A673 (cell line): Measurements from ENCODE around the gene XYLT2. TPM values are rescaled to one million over a fixed set of nuclear protein-coding genes. Genes with fewer than 3 reads are reported as not detected.

Experiments
- BruUV-seq: library from RNA; stranded (reverse); fragments of 400-500 nt; replicated peaks from 2 replicates; lab custom pipeline; 2021; lab: Mats Ljungman, UMichigan
- CTCF ChIA-PET: fragments of 300-600 bp; sonication (Branson Sonifier 250); formaldehyde crosslinking; loops from one replicate; lab custom pipeline; 2022; ENCODE audit warnings: antibody characterized with exemption; lab: Charles Lee
- POLR2A ChIA-PET: fragments of 300-600 bp; sonication (Branson Sonifier 250); formaldehyde crosslinking; loops from one replicate; lab custom pipeline; 2022; ENCODE audit warnings: antibody characterized with exemption; ENCODE audit not compliant: low non-redundant PET; lab: Charles Lee
- DNase-seq: peaks from one replicate; pipeline ENCODE4 v3.0.0-alpha.2; 2015; ENCODE audit warnings: low spot score
- H3K27ac ChIP-seq: fragments of 200-600 bp; sonication (generic); 2 replicates; pipeline ENCODE4 v1.5.1; 2016; ENCODE audit warnings: mixed run types, low read depth, mild to moderate bottlenecking, mixed read lengths, antibody characterized with exemption, low read length; ENCODE audit not compliant: poor library complexity, severe bottlenecking
- H3K27me3 ChIP-seq: fragments of 200-600 bp; sonication (generic); replicated peaks from 2 replicates; pipeline ENCODE4 v1.6.1; 2017; ENCODE audit warnings: mixed run types, low read depth, mild to moderate bottlenecking, mixed read lengths, antibody characterized with exemption, low read length; ENCODE audit not compliant: insufficient read depth, poor library complexity
- H3K36me3 ChIP-seq: fragments of 200-600 bp; sonication (generic); 2 replicates; pipeline ENCODE4 v1.6.1; 2016; ENCODE audit warnings: mixed run types, mild to moderate bottlenecking, mixed read lengths, antibody characterized with exemption, low read length; ENCODE audit not compliant: insufficient read depth, poor library complexity, severe bottlenecking
- H3K4me1 ChIP-seq: fragments of 200-600 bp; sonication (generic); 2 replicates; pipeline ENCODE4 v1.6.1; 2017; ENCODE audit warnings: mixed run types, mild to moderate bottlenecking, mixed read lengths, antibody characterized with exemption, low read length; ENCODE audit not compliant: insufficient read depth, poor library complexity, severe bottlenecking
- H3K4me3 ChIP-seq: fragments of 200-600 bp; sonication (generic); 2 replicates; pipeline ENCODE4 v1.5.1; 2016; ENCODE audit warnings: low read depth, mixed run types, mild to moderate bottlenecking, mixed read lengths, low read length; ENCODE audit not compliant: poor library complexity, severe bottlenecking
- H3K9me3 ChIP-seq: fragments of 200-600 bp; sonication (generic); 2 replicates; pipeline ENCODE4 v1.6.1; 2016; ENCODE audit warnings: mixed run types, low read depth, mild to moderate bottlenecking, mixed read lengths, antibody characterized with exemption, low read length; ENCODE audit not compliant: poor library complexity, severe bottlenecking
- CTCF ChIP-seq: fragments of 300-800, 200-600 bp; sonication (generic); conservative IDR thresholded peaks from 2 replicates; pipeline ENCODE4 v1.5.1; 2017; ENCODE audit warnings: low read depth, mild to moderate bottlenecking, antibody characterized with exemption, low read length, moderate library complexity, mixed read lengths
- EZH2 ChIP-seq: fragments of 200-600 bp; sonication (generic); IDR thresholded peaks from 2 replicates; pipeline ENCODE4 v1.6.1; 2017; ENCODE audit warnings: borderline replicate concordance, low read depth, mild to moderate bottlenecking, mixed read lengths, antibody characterized with exemption, low read length; ENCODE audit not compliant: poor library complexity, severe bottlenecking
- intact Hi-C: fragments of 100-400 bp; cut with micrococcal nuclease; formaldehyde crosslinking; loops from one replicate; pipeline ENCODE4 v1.10.0; 2022; ENCODE audit not compliant: unreplicated experiment
- total RNA-seq: library from RNA; stranded (reverse); gene quantifications from 2 replicates; pipeline ENCODE4 v1.2.3, GENCODE V29; 2021

XYLT2 gene
- total RNA-seq, 1 experiment from 2014 or later = 15.8 TPM

- Histone ChIP-seq H3K36me3 (no peaks in the 10 kb centered on the region), H3K4me1 (peaks cover 11% of the 10 kb centered on the region), H3K4me3 (no peak overlapping the region), H3K27me3 (peaks cover 74% of the 10 kb centered on the region), H3K27ac (no peak overlapping the region), H3K9me3 (no peaks in the 10 kb centered on the region)
- no peak for DNase-seq
- no TSS peak for BruUV-seq
- POLR2A ChIA-PET = no interaction called here
- TF ChIP-seq CTCF = no peak
- TF ChIP-seq EZH2 = no peak
- intact Hi-C loops = no loop called here
- CTCF ChIA-PET = no interaction called here
Measured at GRCh38 chr17:50311483-50311882, 34.4 kb upstream of the XYLT2 start.

GRCh38 chr17:50312308-50312707 is 33.6 kb upstream of the XYLT2 start:
- no peak for DNase-seq
- Histone ChIP-seq H3K4me3 (no peak overlapping the region), H3K4me1 (peaks cover 17% of the 10 kb centered on the region), H3K9me3 (no peaks in the 10 kb centered on the region), H3K27ac (no peak overlapping the region), H3K36me3 (no peaks in the 10 kb centered on the region), H3K27me3 (peaks cover 75% of the 10 kb centered on the region)
- CTCF ChIA-PET = no interaction called here
- intact Hi-C loops = no loop called here
- no TSS peak for BruUV-seq
- POLR2A ChIA-PET = no interaction called here
- no peak for TF ChIP-seq CTCF
- TF ChIP-seq EZH2 = no peak

GRCh38 chr17:50314456-50315011 is 31.4 kb upstream of the XYLT2 start:
- BruUV-seq = no TSS peak
- H3K4me1 ChIP-seq = peaks cover 25% of the 10 kb centered on the region
- intact Hi-C loops = no loop called here
- ChIA-PET CTCF (interaction anchor here (0.7 kb wide), 1 partner anchor 223 kb away, joined by 3 read pairs; no protein-coding TSS in a partner anchor), POLR2A (no interaction called here)
- H3K27me3 ChIP-seq = peaks cover 80% of the 10 kb centered on the region
- no peak overlapping the region for H3K27ac ChIP-seq
- no peak for DNase-seq
- TF ChIP-seq EZH2 (no peak), CTCF (no peak)
- no peaks in the 10 kb centered on the region for H3K9me3 ChIP-seq
- H3K36me3 ChIP-seq = no peaks in the 10 kb centered on the region
- H3K4me3 ChIP-seq = no peak overlapping the region
